IMR-90 (cell line): ENCODE measurements around the gene ISM1. TPM values are rescaled to one million over a fixed set of nuclear protein-coding genes. Genes with fewer than 3 reads are reported as not detected.

Experiments used
- ATAC-seq: fragments of 200-7000 bp; cut with Tn5 transposase; 2 replicates; pipeline ENCODE4 v1.9.1; 2020; ENCODE audit warnings: low read depth, mild to moderate bottlenecking, moderate library complexity
- BruUV-seq: library from RNA; stranded (reverse); fragments of 400-500 nt; replicated peaks from 2 replicates; lab custom pipeline; 2021; lab: Mats Ljungman, UMichigan
- CTCF ChIA-PET: fragments of 300-600 bp; formaldehyde crosslinking; extraction: SDS; loops from one replicate; lab custom pipeline; 2021; ENCODE audit warnings: antibody characterized with exemption; lab: Yijun Ruan, JAX
- POLR2A ChIA-PET: fragments of 300-600 bp; sonication (Branson Sonifier 250); formaldehyde crosslinking; loops from one replicate; lab custom pipeline; 2022; ENCODE audit warnings: antibody characterized with exemption; ENCODE audit not compliant: unreplicated experiment; lab: Charles Lee
- DNase-seq: peaks from one replicate; pipeline ENCODE4 v3.0.0; 2013
- H2AFZ ChIP-seq: replicated peaks from 2 replicates; pipeline ENCODE3; 2013; ENCODE audit warnings: low read length, mild to moderate bottlenecking; ENCODE audit not compliant: poor library complexity
- H2AK5ac ChIP-seq: 2 replicates; pipeline ENCODE4 v1.6.1; 2013; ENCODE audit warnings: low read depth, low read length, inconsistent platforms
- H2AK9ac ChIP-seq: replicated peaks from 2 replicates; pipeline ENCODE3; 2013; ENCODE audit warnings: mild to moderate bottlenecking, low read depth, low read length, moderate library complexity; ENCODE audit not compliant: poor library complexity
- H2BK120ac ChIP-seq: 2 replicates; pipeline ENCODE4 v1.6.1; 2013; ENCODE audit warnings: low read depth, low read length, inconsistent platforms
- H2BK15ac ChIP-seq: 3 replicates; pipeline ENCODE4 v1.6.1; 2013; ENCODE audit warnings: low read depth, low read length, inconsistent platforms
- H2BK20ac ChIP-seq: 2 replicates; pipeline ENCODE4 v1.6.1; 2013; ENCODE audit warnings: low read depth, mild to moderate bottlenecking, inconsistent platforms, low read length, moderate library complexity
- H2BK5ac ChIP-seq: 2 replicates; pipeline ENCODE4 v1.6.1; 2013; ENCODE audit warnings: mild to moderate bottlenecking, low read depth, low read length, inconsistent platforms; ENCODE audit not compliant: poor library complexity, severe bottlenecking
- H3K14ac ChIP-seq: replicated peaks from 2 replicates; pipeline ENCODE4 v1.6.1; 2013; ENCODE audit warnings: low read depth, low read length, inconsistent platforms
- H3K18ac ChIP-seq: 2 replicates; pipeline ENCODE4 v1.6.1; 2013; ENCODE audit warnings: low read depth, low read length, control low read depth
- H3K23ac ChIP-seq: 2 replicates; pipeline ENCODE4 v1.6.1; 2013; ENCODE audit warnings: low read depth, low read length, inconsistent platforms
- H3K27ac ChIP-seq: 2 replicates; pipeline ENCODE4 v1.5.1; 2013; ENCODE audit warnings: mild to moderate bottlenecking, control low read depth, low read length; ENCODE audit not compliant: insufficient read depth
- H3K27me3 ChIP-seq: 2 replicates; pipeline ENCODE4 v1.6.1; 2013; ENCODE audit warnings: low read length; ENCODE audit not compliant: control insufficient read depth, insufficient read depth
- H3K36me3 ChIP-seq: 2 replicates; pipeline ENCODE4 v1.6.1; 2013; ENCODE audit warnings: low read length, mixed read lengths; ENCODE audit not compliant: control insufficient read depth, insufficient read depth
- H3K4ac ChIP-seq: 2 replicates; pipeline ENCODE4 v1.6.1; 2013; ENCODE audit warnings: low read depth, low read length, inconsistent platforms
- H3K4me1 ChIP-seq: 2 replicates; pipeline ENCODE4 v1.6.1; 2013; ENCODE audit warnings: low read length, mixed read lengths; ENCODE audit not compliant: control insufficient read depth, insufficient read depth
- H3K4me2 ChIP-seq: 2 replicates; pipeline ENCODE4 v1.6.1; 2013; ENCODE audit warnings: low read depth, mild to moderate bottlenecking, control low read depth, low read length, moderate library complexity
- H3K4me3 ChIP-seq: 2 replicates; pipeline ENCODE4 v1.5.1; 2013; ENCODE audit warnings: low read depth, mild to moderate bottlenecking, control low read depth, low read length, moderate library complexity; ENCODE audit not compliant: insufficient read depth
- H3K56ac ChIP-seq: 2 replicates; pipeline ENCODE4 v1.6.1; 2013; ENCODE audit warnings: low read length, inconsistent platforms; ENCODE audit not compliant: insufficient read depth; ENCODE audit errors: extremely low read depth
- H3K79me1 ChIP-seq, 2 experiments: 2 replicates each; pipeline ENCODE4 v1.6.1; 2013; ENCODE audit warnings: low read length in 2 of 2, inconsistent platforms in 1 of 2, low read depth in 1 of 2
- H3K9ac ChIP-seq: 2 replicates; pipeline ENCODE4 v1.6.1; 2013; ENCODE audit warnings: low read depth, low read length, control low read depth
- H3K9me1 ChIP-seq: 2 replicates; pipeline ENCODE4 v1.6.1; 2013; ENCODE audit warnings: low read length, inconsistent platforms; ENCODE audit not compliant: insufficient read depth
- H3K9me3 ChIP-seq: 2 replicates; pipeline ENCODE4 v1.6.1; 2013; ENCODE audit warnings: low read length; ENCODE audit not compliant: control insufficient read depth, insufficient read depth
- H4K20me1 ChIP-seq: 2 replicates; pipeline ENCODE4 v1.6.1; 2013; ENCODE audit warnings: low read length, inconsistent platforms; ENCODE audit not compliant: insufficient read depth
- H4K5ac ChIP-seq: 2 replicates; pipeline ENCODE4 v1.6.1; 2013; ENCODE audit warnings: mild to moderate bottlenecking, low read depth, low read length, control low read depth
- H4K8ac ChIP-seq, 2 experiments: 2 replicates each; pipeline ENCODE4 v1.6.1; 2013; ENCODE audit warnings: low read depth in 2 of 2, low read length in 2 of 2, control low read depth in 1 of 2, inconsistent platforms in 1 of 2
- H4K91ac ChIP-seq: 2 replicates; pipeline ENCODE4 v1.6.1; 2013; ENCODE audit warnings: low read depth, low read length, inconsistent platforms; ENCODE audit not compliant: insufficient read depth
- BHLHE40 ChIP-seq: fragments of 150-350 bp; IDR thresholded peaks from 2 replicates; pipeline ENCODE4 v1.6.1; 2016; ENCODE audit warnings: mild to moderate bottlenecking, low read depth, low read length
- CHD1 ChIP-seq: IDR thresholded peaks from 2 replicates; pipeline ENCODE4 v1.6.1; 2012; ENCODE audit warnings: low read depth, low read length, improper control_type of control experiment
- CTCF ChIP-seq: conservative IDR thresholded peaks from 2 replicates; pipeline ENCODE4 v1.5.1; 2012; ENCODE audit warnings: mild to moderate bottlenecking, low read depth, low read length, improper control_type of control experiment
- FOS ChIP-seq: fragments of 150-350 bp; IDR thresholded peaks from 2 replicates; pipeline ENCODE4 v1.6.1; 2016; ENCODE audit warnings: low read depth, low read length
- MAFK ChIP-seq: IDR thresholded peaks from 2 replicates; pipeline ENCODE4 v1.6.1; 2012; ENCODE audit warnings: low read depth, low read length, improper control_type of control experiment
- MAZ ChIP-seq: IDR thresholded peaks from 2 replicates; pipeline ENCODE4 v1.6.1; 2012; ENCODE audit warnings: low read depth, mild to moderate bottlenecking, low read length, improper control_type of control experiment, moderate library complexity, borderline replicate concordance
- MXI1 ChIP-seq: IDR thresholded peaks from 2 replicates; pipeline ENCODE4 v1.6.1; 2012; ENCODE audit warnings: low read depth, mild to moderate bottlenecking, low read length, moderate library complexity, borderline replicate concordance
- NFE2L2 ChIP-seq: fragments of 150-350 bp; IDR thresholded peaks from 2 replicates; pipeline ENCODE4 v1.6.1; 2016; ENCODE audit warnings: low read depth, mild to moderate bottlenecking, low read length
- POLR2A ChIP-seq: IDR thresholded peaks from 2 replicates; pipeline ENCODE4 v1.6.1; 2012; ENCODE audit warnings: mild to moderate bottlenecking, low read depth, low read length
- RAD21 ChIP-seq: IDR thresholded peaks from 2 replicates; pipeline ENCODE4 v1.6.1; 2012; ENCODE audit warnings: low read length, improper control_type of control experiment
- RFX5 ChIP-seq: IDR thresholded peaks from 2 replicates; pipeline ENCODE4 v1.8.0; 2012; ENCODE audit warnings: low read depth, mild to moderate bottlenecking, low read length, moderate library complexity
- SMC3 ChIP-seq: fragments of 150-350 bp; IDR thresholded peaks from 2 replicates; pipeline ENCODE4 v1.6.1; 2016; ENCODE audit warnings: low read depth, mild to moderate bottlenecking, antibody characterized with exemption, low read length, moderate library complexity
- WGBS, 2 experiments: methylation state at CpG; one replicate each; pipeline versions ENCODE4 v1.1.5 to v1.1.7; 2013; ENCODE audit warnings: missing lambda C conversion rate in 2 of 2; ENCODE audit not compliant: insufficient read length in 1 of 2; ENCODE audit errors: extremely low coverage in 2 of 2; 5-methylcytosine and 5-hydroxymethylcytosine counted together
- dilution Hi-C: fragments of 300-500 bp; cut with HindIII; formaldehyde crosslinking; loops from one replicate; pipeline ENCODE4 v1.14.3; 2018; ENCODE audit warnings: low sequenced_read_pairs; ENCODE audit not compliant: unreplicated experiment
- in situ Hi-C: fragments of 300-500 bp; cut with MboI; formaldehyde crosslinking; loops from 3 replicates; pipeline ENCODE4 v1.14.3; 2019; ENCODE audit warnings: low sequenced_read_pairs, inconsistent platforms, mixed read lengths
- intact Hi-C: fragments of 100-400 bp; cut with micrococcal nuclease; formaldehyde crosslinking; loops from 2 replicates; pipeline ENCODE4 v1.10.0; 2022
- polyA plus RNA-seq, 3 experiments: library from polyadenylated mRNA; depleted of rRNA; stranded (reverse); fragments of >200 nt; gene quantifications; 2 replicates each; pipeline ENCODE4 v1.2.3, GENCODE V29; 2012; ENCODE audit warnings: low replicate concordance in 1 of 3
- total RNA-seq: library from RNA; depleted of rRNA; stranded (reverse); fragments of >200 nt; gene quantifications from 2 replicates; pipeline ENCODE4 v1.2.3, GENCODE V29; 2012

ISM1 gene
- total and polyA plus RNA-seq, 2 of the 4 experiments (the other 2 are of a cell fraction) = not detected

GRCh38 chr20:13226367-13226766 lies 5.3 kb downstream of the ISM1 start:
- no peak overlapping the region for H3K56ac ChIP-seq
- no CpG with 5 or more reads among the region's 1 CpG for WGBS, 2 experiments
- DNase-seq (no peak), ATAC-seq (no peak)
- intact Hi-C loops (no loop called here), dilution Hi-C loops (no loop called here), in situ Hi-C loops (no loop called here)
- H3K23ac ChIP-seq = no peak overlapping the region
- no peaks in the 10 kb centered on the region for H3K79me1 ChIP-seq
- H3K14ac ChIP-seq = no peak overlapping the region
- H2BK20ac ChIP-seq = no peak overlapping the region
- no peaks in the 10 kb centered on the region for H3K36me3 ChIP-seq
- ChIA-PET CTCF (interaction anchor here (0.7 kb wide), 1 partner anchor 70 kb away, joined by 3 read pairs; no protein-coding TSS in a partner anchor), POLR2A (no interaction called here)
- H4K5ac ChIP-seq = no peak overlapping the region
- H3K4me2 ChIP-seq = no peak overlapping the region
- H3K4me3 ChIP-seq = no peak overlapping the region
- TF ChIP-seq RAD21 (no peak), CHD1 (no peak), FOS (no peak), POLR2A (no peak), SMC3 (no peak), MAZ (no peak), MXI1 (no peak), MAFK (no peak), RFX5 (no peak), NFE2L2 (no peak), BHLHE40 (no peak), CTCF (no peak)
- no peaks in the 10 kb centered on the region for H4K20me1 ChIP-seq
- no peaks in the 10 kb centered on the region for H3K4me1 ChIP-seq
- no peak overlapping the region for H2AK5ac ChIP-seq
- no TSS peak for BruUV-seq
- no peak overlapping the region for H3K18ac ChIP-seq
- no peak overlapping the region for H4K8ac ChIP-seq
- no peak overlapping the region for H2BK5ac ChIP-seq
- H2BK120ac ChIP-seq = no peak overlapping the region
- no peak overlapping the region for H2AK9ac ChIP-seq
- 0 out of 2 replicates have a peak, but pooled peaks cover 2% of the 10 kb centered on the region for H3K9me3 ChIP-seq
- no peak overlapping the region for H3K27ac ChIP-seq
- H3K4ac ChIP-seq = no peak overlapping the region
- peaks cover 14% of the 10 kb centered on the region for H3K27me3 ChIP-seq
- H2BK15ac ChIP-seq = no peak overlapping the region
- no peak overlapping the region for H3K9ac ChIP-seq
- H2AFZ ChIP-seq = no peak overlapping the region
- no peak overlapping the region for H4K91ac ChIP-seq
- H3K9me1 ChIP-seq = no peaks in the 10 kb centered on the region
